Measurements from ENCODE around the gene FTO. TPM values are rescaled to one million over a fixed set of nuclear protein-coding genes. Genes with fewer than 3 reads are reported as not detected.
"Not testable (repeated sequence)": the region's sequence is repeated elsewhere in the genome, so short reads cannot be mapped to it uniquely, and the experiment has no call there.

The FTO gene
- total RNA-seq, 2 donors from 2014 or later, result 55.4 to 57.4 TPM

- Mint-ChIP-seq H3K27ac (no peak overlapping the region), H3K27me3 (no peaks in the 10 kb centered on the region)
Measured at GRCh38 chr16:53689636-53690035, 14.3 kb upstream of the FTO start.

GRCh38 chr16:53690771-53691170 lies 13.2 kb upstream of the FTO start:
- Mint-ChIP-seq H3K27me3 (no peaks in the 10 kb centered on the region), H3K4me3 (no peak overlapping the region), H3K27ac (no peak overlapping the region), H3K36me3 (no peaks in the 10 kb centered on the region), H3K4me1 (ENCODE audit: low read depth in 2 of 2) (no peaks in the 10 kb centered on the region), H3K9me3 (no peaks in the 10 kb centered on the region)
- DNase-seq (ENCODE audit: low spot score), result no peak
- no peak for ATAC-seq

More at GRCh38 chr16:53689636-53690035, 14.3 kb upstream of the FTO start:
- no peaks in the 10 kb centered on the region for H3K36me3 Mint-ChIP-seq
- DNase-seq (ENCODE audit: low spot score) (no peak), ATAC-seq (no peak)
- H3K4me3 Mint-ChIP-seq, result no peak overlapping the region
- H3K9me3 Mint-ChIP-seq, result no peaks in the 10 kb centered on the region
- H3K4me1 Mint-ChIP-seq (ENCODE audit: low read depth in 2 of 2), result no peaks in the 10 kb centered on the region

- Mint-ChIP-seq H3K27me3 (no peaks in the 10 kb centered on the region), H3K4me3 (no peak overlapping the region), H3K27ac (no peak overlapping the region), H3K36me3 (no peaks in the 10 kb centered on the region), H3K4me1 (ENCODE audit: low read depth in 2 of 2) (no peaks in the 10 kb centered on the region), H3K9me3 (no peaks in the 10 kb centered on the region)
- ATAC-seq (no peak), DNase-seq (ENCODE audit: low spot score) (no peak)
Measured at GRCh38 chr16:53692146-53692545, 11.8 kb upstream of the FTO start.

DNA sequence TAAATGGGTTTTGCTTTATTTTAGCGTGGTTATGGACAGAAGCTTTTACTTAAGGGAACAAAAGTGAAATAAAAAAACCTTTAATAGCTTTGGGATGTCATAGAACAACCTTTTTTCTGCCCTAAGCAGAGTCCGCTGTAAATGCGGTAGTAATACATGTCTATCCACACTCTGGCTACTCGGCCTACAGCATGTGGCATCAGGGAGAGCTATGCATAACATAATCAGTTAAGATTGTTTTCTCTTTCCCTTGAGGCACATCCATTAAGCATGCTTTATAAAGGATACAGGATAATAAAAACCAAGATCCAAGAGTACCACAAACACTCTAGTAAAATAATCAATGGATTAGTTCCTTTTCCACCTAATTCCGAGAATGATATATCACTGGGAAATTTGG lies 10.6 kb upstream of the FTO start:
- H3K36me3 Mint-ChIP-seq, result no peaks in the 10 kb centered on the region
- no peak overlapping the region for H3K27ac Mint-ChIP-seq
- H3K4me3 Mint-ChIP-seq, result no peak overlapping the region
- no peaks in the 10 kb centered on the region for H3K4me1 Mint-ChIP-seq (ENCODE audit: low read depth in 2 of 2)
- H3K27me3 Mint-ChIP-seq, result no peaks in the 10 kb centered on the region
- no peaks in the 10 kb centered on the region for H3K9me3 Mint-ChIP-seq
- DNase-seq (ENCODE audit: low spot score), result no peak
- ATAC-seq, result no peak

DNA sequence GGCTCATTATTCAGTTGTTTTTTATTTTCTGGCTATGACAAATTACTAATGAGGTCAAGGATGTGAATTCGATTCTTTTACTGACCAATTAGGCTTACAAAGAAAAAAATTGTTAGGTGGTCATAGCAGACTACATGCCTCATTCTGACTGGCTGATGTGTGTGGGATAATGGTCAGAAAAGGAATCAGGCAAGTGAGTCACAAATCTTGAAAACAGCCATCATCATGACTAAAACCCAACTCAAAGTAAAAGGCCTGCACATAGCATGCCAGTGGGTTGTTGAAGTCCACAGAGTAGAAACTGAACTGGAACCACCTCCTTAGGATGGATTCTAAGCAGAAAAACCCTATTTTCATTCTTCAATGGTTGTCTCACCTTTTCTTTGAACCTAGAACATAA lies 8.9 kb upstream of the FTO start:
- Mint-ChIP-seq H3K27ac (no peak overlapping the region), H3K27me3 (no peaks in the 10 kb centered on the region), H3K36me3 (no peaks in the 10 kb centered on the region), H3K4me3 (no peak overlapping the region), H3K9me3 (no peaks in the 10 kb centered on the region), H3K4me1 (ENCODE audit: low read depth in 2 of 2) (no peaks in the 10 kb centered on the region)
- ATAC-seq, result no peak
- no peak for DNase-seq (ENCODE audit: low spot score)

- not testable (repeated sequence) for H3K4me1 Mint-ChIP-seq (ENCODE audit: low read depth in 2 of 2); H3K36me3 Mint-ChIP-seq; H3K4me3 Mint-ChIP-seq; H3K27me3 Mint-ChIP-seq; H3K9me3 Mint-ChIP-seq; H3K27ac Mint-ChIP-seq; ATAC-seq; DNase-seq (ENCODE audit: low spot score)
Measured at GRCh38 chr16:53698271-53698670, 5.7 kb upstream of the FTO start.

GRCh38 chr16:53704445-53704813 lies 473 bp downstream of the FTO start:
- peak overlapping the region; percentile 72 to 89 for H3K27ac Mint-ChIP-seq
- no peaks in the 10 kb centered on the region for H3K9me3 Mint-ChIP-seq
- ATAC-seq, result no peak
- peaks cover 25 to 28% of the 10 kb centered on the region in 2 donors for H3K4me1 Mint-ChIP-seq (ENCODE audit: low read depth in 2 of 2)
- peak overlapping the region; percentile 94 for H3K4me3 Mint-ChIP-seq
- no peaks in the 10 kb centered on the region for H3K36me3 Mint-ChIP-seq
- no peak for DNase-seq (ENCODE audit: low spot score)
- H3K27me3 Mint-ChIP-seq, result no peaks in the 10 kb centered on the region

DNA sequence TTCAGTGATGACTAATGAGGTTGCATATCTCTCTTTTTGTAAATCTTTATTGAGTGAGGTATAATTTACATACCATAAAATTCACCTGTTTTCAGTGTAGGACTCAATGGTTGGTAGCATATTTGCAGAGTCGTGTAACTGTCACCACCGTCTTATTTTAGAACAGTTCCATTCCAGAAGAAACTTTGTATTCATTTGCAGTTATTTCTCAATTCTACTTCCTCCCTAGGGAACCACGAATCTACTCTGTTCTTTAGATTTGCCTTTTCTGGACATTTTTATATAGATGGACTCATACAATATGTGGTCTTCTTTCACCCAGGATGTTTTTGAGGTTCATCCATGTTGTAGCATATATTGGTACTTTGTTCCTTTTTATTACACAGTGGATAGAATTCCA lies 3.7 kb downstream of the FTO start:
- Mint-ChIP-seq H3K36me3 (no peaks in the 10 kb centered on the region), H3K27ac (peak overlapping the region in 1 of 2 donors; percentile 36), H3K4me1 (ENCODE audit: low read depth in 2 of 2) (peaks cover 25 to 28% of the 10 kb centered on the region in 2 donors), H3K9me3 (no peaks in the 10 kb centered on the region), H3K4me3 (no peak overlapping the region), H3K27me3 (no peaks in the 10 kb centered on the region)
- ATAC-seq (no peak), DNase-seq (ENCODE audit: low spot score) (no peak)

GRCh38 chr16:53708490-53708889 lies 4.5 kb downstream of the FTO start:
- no peaks in the 10 kb centered on the region for H3K27me3 Mint-ChIP-seq
- no peak overlapping the region for H3K4me3 Mint-ChIP-seq
- ATAC-seq, result no peak
- H3K36me3 Mint-ChIP-seq, result no peaks in the 10 kb centered on the region
- no peak for DNase-seq (ENCODE audit: low spot score)
- H3K9me3 Mint-ChIP-seq, result no peaks in the 10 kb centered on the region
- peaks cover 25 to 28% of the 10 kb centered on the region in 2 donors for H3K4me1 Mint-ChIP-seq (ENCODE audit: low read depth in 2 of 2)
- no peak overlapping the region for H3K27ac Mint-ChIP-seq

DNA sequence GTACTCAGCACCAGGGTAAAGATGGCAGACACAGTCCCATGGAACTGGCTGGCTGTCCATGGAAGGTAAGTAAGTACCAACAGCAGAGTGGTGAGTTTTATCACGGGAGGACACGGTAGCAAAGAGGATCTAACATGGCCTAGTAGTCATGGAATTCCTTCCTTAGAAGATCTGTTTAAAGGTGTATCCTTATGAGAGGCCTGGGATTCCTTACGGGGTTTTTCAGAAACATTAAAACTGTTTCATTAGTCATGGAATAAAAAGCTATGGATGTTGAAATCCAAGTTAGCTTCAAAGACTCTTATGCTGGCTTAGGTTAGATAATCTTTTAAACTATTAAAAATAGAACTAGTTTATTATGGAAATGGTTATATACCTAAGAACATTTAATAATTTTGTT lies 7.4 kb downstream of the FTO start:
- ATAC-seq, result no peak
- Mint-ChIP-seq H3K36me3 (no peaks in the 10 kb centered on the region), H3K27me3 (no peaks in the 10 kb centered on the region), H3K4me3 (no peak overlapping the region), H3K9me3 (no peaks in the 10 kb centered on the region), H3K4me1 (ENCODE audit: low read depth in 2 of 2) (peaks cover 10 to 19% of the 10 kb centered on the region in 2 donors), H3K27ac (no peak overlapping the region)
- DNase-seq (ENCODE audit: low spot score), result no peak

DNA sequence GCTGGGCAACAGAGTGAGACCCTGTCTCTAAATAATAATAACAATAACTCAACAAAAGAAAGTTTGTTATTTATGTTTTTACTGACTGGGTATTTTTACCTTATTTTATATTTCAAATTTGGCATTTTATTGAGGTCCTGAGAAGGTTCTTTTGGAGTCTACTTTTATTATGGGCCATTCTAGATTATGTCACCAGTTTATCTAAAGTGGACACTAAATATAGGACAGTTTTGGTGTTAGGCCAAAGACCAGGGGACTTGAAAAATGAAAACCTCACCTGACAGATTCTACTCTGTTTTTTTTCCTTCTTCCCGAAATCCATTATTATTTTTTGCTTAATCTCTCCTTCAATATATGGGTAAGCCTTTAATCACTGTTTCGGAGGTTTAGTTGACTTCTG lies 8.1 kb downstream of the FTO start:
- ATAC-seq, result no peak
- Mint-ChIP-seq H3K4me1 (ENCODE audit: low read depth in 2 of 2) (peaks cover 8 to 18% of the 10 kb centered on the region in 2 donors), H3K27me3 (no peaks in the 10 kb centered on the region), H3K27ac (no peak overlapping the region), H3K36me3 (no peaks in the 10 kb centered on the region), H3K4me3 (no peak overlapping the region), H3K9me3 (no peaks in the 10 kb centered on the region)
- DNase-seq (ENCODE audit: low spot score), result no peak

DNA sequence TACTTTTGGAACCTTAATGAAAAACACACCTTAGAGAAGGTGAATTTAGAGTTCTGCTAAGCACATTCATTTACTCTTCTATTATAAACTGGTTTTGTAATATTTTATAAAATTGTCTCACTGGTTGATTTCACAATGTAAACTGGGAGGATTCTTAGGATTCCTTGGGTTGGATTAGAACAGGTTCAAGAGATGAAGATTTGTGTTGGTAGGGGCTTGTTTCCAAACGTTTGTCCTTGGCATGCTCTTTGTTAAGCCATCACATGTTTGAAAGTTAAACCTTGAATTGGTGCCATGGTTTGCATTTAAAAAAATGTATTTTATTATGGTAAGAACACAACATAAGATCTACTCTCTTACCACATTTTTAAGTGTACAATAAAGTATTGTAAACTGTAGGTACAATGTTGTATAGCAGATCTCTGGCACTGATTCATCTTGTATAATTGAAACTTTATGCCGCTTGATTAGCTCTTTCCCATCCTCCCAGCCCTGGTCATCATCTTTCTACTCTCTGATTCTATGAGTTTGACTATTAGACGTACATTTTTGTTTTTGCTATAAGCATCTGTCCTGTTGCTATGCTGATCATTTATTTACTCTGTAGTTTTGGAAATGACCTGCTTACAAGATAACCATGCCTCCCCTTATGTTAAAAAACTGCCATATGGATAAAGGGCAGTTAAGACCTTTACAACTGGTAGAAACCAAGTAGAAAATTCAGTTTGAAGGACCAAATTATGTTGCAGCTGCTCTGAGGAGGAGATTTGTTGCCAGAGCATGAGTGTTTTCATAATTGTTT lies 9.6 kb downstream of the FTO start:
- ATAC-seq (no peak), DNase-seq (ENCODE audit: low spot score) (no peak)
- peaks cover 4 to 8% of the 10 kb centered on the region in 2 donors for H3K4me1 Mint-ChIP-seq (ENCODE audit: low read depth in 2 of 2)
- no peak overlapping the region for H3K4me3 Mint-ChIP-seq
- H3K36me3 Mint-ChIP-seq, result no peaks in the 10 kb centered on the region
- H3K9me3 Mint-ChIP-seq, result no peaks in the 10 kb centered on the region
- no peak overlapping the region for H3K27ac Mint-ChIP-seq
- no peaks in the 10 kb centered on the region for H3K27me3 Mint-ChIP-seq

DNA sequence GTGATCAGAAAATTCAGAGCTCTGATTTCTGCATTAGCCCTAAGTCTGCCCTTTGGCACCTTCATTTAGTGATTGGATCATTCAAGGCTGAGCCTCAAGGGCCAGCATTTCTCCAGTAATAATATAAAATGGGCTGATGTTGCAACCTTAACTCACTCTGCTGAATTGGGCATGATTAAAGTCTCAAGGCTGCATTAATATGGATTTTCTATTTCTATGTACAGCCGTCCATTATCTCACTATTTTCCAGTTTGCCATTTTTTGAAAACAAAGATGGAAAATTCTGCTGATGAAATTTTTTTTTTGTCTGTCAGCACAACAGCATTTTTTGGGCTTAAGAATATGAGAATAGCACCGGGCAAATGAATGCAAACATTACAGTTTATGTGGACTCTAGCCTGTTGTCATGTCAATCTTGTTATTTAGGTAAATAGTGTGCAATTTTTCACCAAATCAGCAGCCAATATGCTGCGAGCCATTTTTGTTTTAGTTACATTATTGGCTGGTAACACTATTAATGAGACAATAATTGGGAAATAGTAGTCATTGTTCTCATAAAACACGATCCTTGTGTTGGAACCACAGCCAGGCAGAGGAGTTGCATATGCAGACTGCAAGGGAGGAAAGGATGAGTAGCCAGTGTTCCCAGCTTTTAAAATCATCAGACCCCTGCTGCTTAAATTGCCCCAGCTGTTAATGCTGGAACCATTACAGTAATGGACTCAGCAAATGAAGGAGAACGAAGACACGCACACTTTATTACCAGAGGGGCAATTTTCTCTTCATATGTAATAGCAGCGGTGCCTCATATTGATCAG lies 10.5 kb downstream of the FTO start:
- H3K9me3 Mint-ChIP-seq, result no peaks in the 10 kb centered on the region
- no peak overlapping the region for H3K27ac Mint-ChIP-seq
- peaks cover 4 to 7% of the 10 kb centered on the region in 2 donors for H3K4me1 Mint-ChIP-seq (ENCODE audit: low read depth in 2 of 2)
- H3K4me3 Mint-ChIP-seq, result no peak overlapping the region
- ATAC-seq (no peak), DNase-seq (ENCODE audit: low spot score) (no peak)
- H3K36me3 Mint-ChIP-seq, result no peaks in the 10 kb centered on the region
- no peaks in the 10 kb centered on the region for H3K27me3 Mint-ChIP-seq

- Mint-ChIP-seq H3K9me3 (no peaks in the 10 kb centered on the region), H3K27ac (no peak overlapping the region), H3K4me3 (no peak overlapping the region), H3K27me3 (no peaks in the 10 kb centered on the region), H3K36me3 (no peaks in the 10 kb centered on the region), H3K4me1 (ENCODE audit: low read depth in 2 of 2) (peaks cover 4 to 9% of the 10 kb centered on the region in 2 donors)
- ATAC-seq (no peak), DNase-seq (ENCODE audit: low spot score) (no peak)
Measured at GRCh38 chr16:53715023-53715384, 11.0 kb downstream of the FTO start.

Data from natural killer cell treated with Interleukin-12 subunit alpha and Interleukin-12 subunit beta and Interleukin-15 and Interleukin-18, amount 100 ng/mL, for 72 hours (primary cell).